ENCODE measurements around the gene CHAF1A.

- TF ChIP-seq POLR2A (IDR thresholded peaks at IDR 0.05; ENCODE audit: low read depth, low read length): no peak
- TF ChIP-seq POLR2AphosphoS5 (IDR thresholded peaks at IDR 0.05; ENCODE audit: low read depth, low read length): no peak
- no peak for TF ChIP-seq TAF1 (IDR thresholded peaks at IDR 0.05; ENCODE audit: borderline replicate concordance, low read depth, low read length)
Observed at GRCh38 chr19:4368128-4368820, 34.2 kb upstream of the CHAF1A start.

Data from GM12892 (cell line).